K562 (cell line): ENCODE results near the gene KCNK16. TPM values are rescaled to one million over a fixed set of nuclear protein-coding genes. Genes with fewer than 3 reads are reported as not detected.

Experiments used
- ATAC-seq: fragments of 200-7000 bp; cut with Tn5 transposase; 3 replicates; pipeline ENCODE4 v1.9.1; 2020; ENCODE audit warnings: moderate library complexity
- BruUV-seq: library from RNA; stranded (reverse); fragments of 400-500 nt; replicated peaks from 2 replicates; lab custom pipeline; 2021; lab: Mats Ljungman, UMichigan
- CTCF ChIA-PET: fragments of 300-600 bp; formaldehyde crosslinking; extraction: SDS; loops from one replicate; lab custom pipeline; 2021; ENCODE audit warnings: low intra/inter-chr PET ratio; lab: Yijun Ruan, JAX
- POLR2A ChIA-PET: fragments of 300-600, 350-650 bp; sonication (Branson Sonifier 250); formaldehyde crosslinking; extraction: SDS; loops from one replicate; lab custom pipeline; 2021; ENCODE audit warnings: antibody characterized with exemption, inconsistent platforms; lab: Yijun Ruan, JAX
- DNase-seq, 4 experiments: peaks; one replicate each; pipeline versions ENCODE4 v3.0.0 to v3.0.0-alpha.2; 2011 to 2018; ENCODE audit warnings: low spot score in 3 of 4, mixed read lengths in 3 of 4; ENCODE audit errors: extremely low read depth in 1 of 4
- FAIRE-seq: peaks from 2 replicates; lab custom pipeline; 2011; peaks lifted over from hg19 to GRCh38; lab: Jason Lieb, UNC
- H2AFZ ChIP-seq: 2 replicates; pipeline ENCODE4 v1.6.0; 2011; ENCODE audit warnings: low read depth, low read length, control low read depth, inconsistent platforms
- H3K27ac ChIP-seq: fragments of 200-600 bp; 3 replicates; pipeline ENCODE4 v1.8.0; 2011; ENCODE audit warnings: low read depth, mild to moderate bottlenecking, control low read depth, inconsistent platforms, low read length, moderate library complexity, mixed read lengths; ENCODE audit errors: extremely low read depth
- H3K27me3 ChIP-seq, 2 experiments: fragments of 300-600 bp in 1 of 2; 2 replicates in 1 of 2; 3 replicates in 1 of 2; pipeline versions ENCODE4 v1.6.0 to v1.8.0; 2011; ENCODE audit warnings: inconsistent platforms in 2 of 2, low read length in 2 of 2, mild to moderate bottlenecking in 1 of 2, mixed read lengths in 1 of 2, moderate library complexity in 1 of 2; ENCODE audit not compliant: control insufficient read depth in 2 of 2, insufficient read depth in 2 of 2
- H3K36me3 ChIP-seq: fragments of 300-600 bp; 3 replicates; pipeline ENCODE4 v1.8.0; 2011; ENCODE audit warnings: mild to moderate bottlenecking, low read length, inconsistent platforms; ENCODE audit not compliant: control insufficient read depth, insufficient read depth
- H3K4me1 ChIP-seq, 2 experiments: fragments of 200-600 bp in 1 of 2; replicated peaks in 1 of 2; 2 replicates in 1 of 2; 3 replicates in 1 of 2; pipeline versions ENCODE4 v1.5.1 to v1.8.0; 2011; ENCODE audit warnings: inconsistent platforms in 2 of 2, low read length in 2 of 2, mild to moderate bottlenecking in 1 of 2, mixed read lengths in 1 of 2, moderate library complexity in 1 of 2; ENCODE audit not compliant: control insufficient read depth in 2 of 2, insufficient read depth in 2 of 2
- H3K4me2 ChIP-seq: 2 replicates; pipeline ENCODE4 v1.6.1; 2011; ENCODE audit warnings: low read length, control low read depth, inconsistent platforms, mixed read lengths; ENCODE audit not compliant: insufficient read depth
- H3K4me3 ChIP-seq: fragments of 200-600 bp; sonication (generic), shearing (Covaris generic); 2 replicates; pipeline ENCODE4 v1.5.1; 2016; ENCODE audit warnings: control low read depth, inconsistent platforms
- H3K79me2 ChIP-seq: fragments of 200-600 bp; 3 replicates; pipeline ENCODE4 v1.8.0; 2011; ENCODE audit warnings: low read length, inconsistent platforms; ENCODE audit not compliant: control insufficient read depth, insufficient read depth
- H3K9ac ChIP-seq, 2 experiments: 2 replicates each; pipeline versions ENCODE4 v1.6.0 to v1.6.1; 2011; ENCODE audit warnings: low read depth in 2 of 2, low read length in 2 of 2, control low read depth in 1 of 2, inconsistent platforms in 1 of 2, mild to moderate bottlenecking in 1 of 2, mixed read lengths in 1 of 2; ENCODE audit not compliant: insufficient read depth in 1 of 2
- H3K9me1 ChIP-seq: one replicate; pipeline ENCODE4 v1.6.0; 2011; ENCODE audit warnings: inconsistent platforms, mild to moderate bottlenecking, low read length, moderate library complexity; ENCODE audit not compliant: control insufficient read depth, insufficient read depth
- H3K9me3 ChIP-seq: replicated peaks from 2 replicates; pipeline ENCODE4 v1.5.1; 2011; ENCODE audit warnings: low read depth, low read length, inconsistent platforms; ENCODE audit not compliant: control insufficient read depth, insufficient read depth
- H4K20me1 ChIP-seq: replicated peaks from 2 replicates; pipeline ENCODE4 v1.6.1; 2011; ENCODE audit warnings: low read length, inconsistent platforms, mixed read lengths; ENCODE audit not compliant: control insufficient read depth, insufficient read depth
- BRF2 ChIP-seq: IDR thresholded peaks from 3 replicates; pipeline ENCODE4 v1.6.1; 2011; ENCODE audit warnings: borderline replicate concordance, mild to moderate bottlenecking; ENCODE audit not compliant: insufficient read length, insufficient read depth
- HNRNPUL1 ChIP-seq: fragments of 200-400 bp; formaldehyde crosslinking; IDR thresholded peaks from 2 replicates; pipeline ENCODE4 v1.6.1; 2017; ENCODE audit warnings: low read length
- MAZ ChIP-seq, 2 experiments: fragments of 450-650 bp in 1 of 2; sonication (generic) in 1 of 2; formaldehyde crosslinking; IDR thresholded peaks in 1 of 2; conservative IDR thresholded peaks in 1 of 2; 2 replicates each; pipeline versions ENCODE4 v1.4.0 to v1.5.0; 2020; ENCODE audit warnings: mild to moderate bottlenecking in 1 of 2, missing genetic modification reagents in 1 of 2
- MBD2 ChIP-seq: sonication (generic); IDR thresholded peaks from 2 replicates; pipeline ENCODE4 v1.6.1; 2016; ENCODE audit warnings: low read depth, borderline replicate concordance
- NCOA1 ChIP-seq: fragments of 450-650 bp; IDR thresholded peaks from 2 replicates; pipeline ENCODE4 v1.6.1; 2016; ENCODE audit warnings: low read depth
- PTBP1 ChIP-seq: fragments of 200-400 bp; formaldehyde crosslinking; IDR thresholded peaks from 2 replicates; pipeline ENCODE4 v1.6.1; 2017; ENCODE audit warnings: low read depth, low read length
- RBBP5 ChIP-seq: fragments of 200-600 bp; sonication (generic); IDR thresholded peaks from 2 replicates; pipeline ENCODE4 v1.6.1; 2012; ENCODE audit warnings: borderline replicate concordance, mild to moderate bottlenecking, low read length, control low read depth, inconsistent platforms; ENCODE audit not compliant: insufficient read depth, poor library complexity, severe bottlenecking
- SREBF2 ChIP-seq: sonication (generic); formaldehyde crosslinking; IDR thresholded peaks from 2 replicates; pipeline ENCODE4 v1.4.0; 2020; ENCODE audit warnings: mild to moderate bottlenecking, missing genetic modification reagents
- ZBTB1 ChIP-seq: sonication (generic); formaldehyde crosslinking; IDR thresholded peaks from 2 replicates; pipeline ENCODE4 v1.8.1; 2023; ENCODE audit warnings: missing genetic modification reagents, low read depth, mild to moderate bottlenecking, borderline replicate concordance
- WGBS: fragments of 100-300 bp; shearing (Covaris generic); methylation state at CpG from one replicate; pipeline ENCODE4 v1.1.6; 2016; ENCODE audit warnings: low coverage, mixed read lengths; ENCODE audit not compliant: insufficient coverage; ENCODE audit errors: missing lambda C conversion rate; 5-methylcytosine and 5-hydroxymethylcytosine counted together
- in situ Hi-C: fragments of 300-500 bp; cut with MboI; formaldehyde crosslinking; loops from 4 replicates; pipeline ENCODE4 v1.15.0; 2018; ENCODE audit warnings: inconsistent platforms, mixed read lengths
- intact Hi-C: fragments of 100-400 bp; cut with micrococcal nuclease; formaldehyde crosslinking; loops from 2 replicates; pipeline ENCODE4 v1.14.2; 2022
- polyA plus RNA-seq, 8 experiments: library from polyadenylated mRNA; depleted of rRNA in 4 of 8; stranded (reverse) in 5 of 8; unstranded in 3 of 8; fragments of >200 nt; fragmentation: Nextera tagmentation in 2 of 8; fragmentation: Illumina TruSeq in 1 of 8; extraction: Ambion mirVana in 2 of 8; extraction: Trizol in 1 of 8; gene quantifications; 2 replicates each; pipeline versions ENCODE4 v1.2.1 to v1.2.3, GENCODE V29; 2011 to 2014; ENCODE audit warnings: inconsistent platforms in 1 of 8, missing spikeins in 1 of 8
- total RNA-seq, 7 experiments: library from RNA; depleted of rRNA in 6 of 7; stranded (reverse); fragments of >200 nt in 6 of 7; fragmentation: Illumina TruSeq in 2 of 7; extraction: Trizol in 2 of 7; gene quantifications; 2 replicates each; pipeline versions ENCODE4 v1.2.1 to v1.2.3, GENCODE V29; 2011 to 2021; ENCODE audit warnings: low replicate concordance in 1 of 7
- TF ChIP-seq, protein P1 (sequence below): sonication (generic); formaldehyde crosslinking; IDR thresholded peaks from 2 replicates; pipeline ENCODE4 v1.8.0; 2022; ENCODE audit warnings: missing genetic modification reagents, mild to moderate bottlenecking, borderline replicate concordance
- TF ChIP-seq, protein P2 (sequence below): fragments of 450-650 bp; IDR thresholded peaks from 2 replicates; pipeline ENCODE4 v1.6.1; 2018; ENCODE audit warnings: mild to moderate bottlenecking, low read depth; ENCODE audit not compliant: partially characterized antibody

Gene KCNK16
- total and polyA plus RNA-seq, 9 of the 15 experiments (the other 6 are each of a cell fraction or from before 2014, with no cell fraction given): not detected

- H3K27ac ChIP-seq: no peak overlapping the region
- FAIRE-seq: no peak
- ATAC-seq: no peak
- peaks cover 21% of the 10 kb centered on the region for H4K20me1 ChIP-seq
- WGBS: 9% methylated on average over 18 of the region's 18 CpGs
- intact Hi-C loops (no loop called here), in situ Hi-C loops (no loop called here)
- H3K4me1 ChIP-seq: peaks cover 0 to 9% of the 10 kb centered on the region in 2 experiments; a peak in 3 of 5 replicates
- ChIA-PET CTCF (no interaction called here), POLR2A (interaction anchor here (0.6 to 1.1 kb wide), 2 partner anchors 11 to 111 kb away, joined by 3 read pairs; no protein-coding TSS in a partner anchor)
- H3K79me2 ChIP-seq: no peaks in the 10 kb centered on the region
- no peaks in the 10 kb centered on the region for H3K36me3 ChIP-seq
- no peaks in the 10 kb centered on the region for H3K9me3 ChIP-seq
- DNase-seq: no peak
- H3K27me3 ChIP-seq: peaks cover 55 to 74% of the 10 kb centered on the region in 2 experiments
- peaks cover 4% of the 10 kb centered on the region for H3K9me1 ChIP-seq
- H3K9ac ChIP-seq: no peak overlapping the region
- no peak overlapping the region for H2AFZ ChIP-seq
- H3K4me2 ChIP-seq: no peak overlapping the region
- BruUV-seq: no TSS peak
- no peak overlapping the region for H3K4me3 ChIP-seq
- no peak for TF ChIP-seq HNRNPUL1
- TF ChIP-seq NCOA1: no peak
- no peak for TF ChIP-seq ZBTB1 (CRISPR knock-in tag)
- no peak for TF ChIP-seq MAZ (CRISPR knock-in tag; conservative IDR thresholded peaks at IDR 0.05 in 1 of 2, IDR thresholded peaks at IDR 0.05 in 1 of 2)
- TF ChIP-seq MBD2: no peak
- TF ChIP-seq, protein P1, sequence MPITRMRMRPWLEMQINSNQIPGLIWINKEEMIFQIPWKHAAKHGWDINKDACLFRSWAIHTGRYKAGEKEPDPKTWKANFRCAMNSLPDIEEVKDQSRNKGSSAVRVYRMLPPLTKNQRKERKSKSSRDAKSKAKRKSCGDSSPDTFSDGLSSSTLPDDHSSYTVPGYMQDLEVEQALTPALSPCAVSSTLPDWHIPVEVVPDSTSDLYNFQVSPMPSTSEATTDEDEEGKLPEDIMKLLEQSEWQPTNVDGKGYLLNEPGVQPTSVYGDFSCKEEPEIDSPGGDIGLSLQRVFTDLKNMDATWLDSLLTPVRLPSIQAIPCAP (CRISPR knock-in tag): no peak
- no peak for TF ChIP-seq PTBP1
- TF ChIP-seq RBBP5: no peak
- TF ChIP-seq SREBF2: no peak
- no peak for TF ChIP-seq BRF2
- TF ChIP-seq, protein P2, sequence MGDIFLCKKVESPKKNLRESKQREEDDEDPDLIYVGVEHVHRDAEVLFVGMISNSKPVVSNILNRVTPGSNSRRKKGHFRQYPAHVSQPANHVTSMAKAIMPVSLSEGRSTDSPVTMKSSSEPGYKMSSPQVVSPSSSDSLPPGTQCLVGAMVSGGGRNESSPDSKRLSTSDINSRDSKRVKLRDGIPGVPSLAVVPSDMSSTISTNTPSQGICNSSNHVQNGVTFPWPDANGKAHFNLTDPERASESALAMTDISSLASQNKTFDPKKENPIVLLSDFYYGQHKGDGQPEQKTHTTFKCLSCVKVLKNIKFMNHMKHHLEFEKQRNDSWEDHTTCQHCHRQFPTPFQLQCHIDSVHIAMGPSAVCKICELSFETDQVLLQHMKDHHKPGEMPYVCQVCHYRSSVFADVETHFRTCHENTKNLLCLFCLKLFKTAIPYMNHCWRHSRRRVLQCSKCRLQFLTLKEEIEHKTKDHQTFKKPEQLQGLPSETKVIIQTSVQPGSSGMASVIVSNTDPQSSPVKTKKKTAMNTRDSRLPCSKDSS: no peak
Observed at GRCh38 chr6:39296745-39297640, 25.5 kb downstream of the KCNK16 start.
